Activated CD4-positive, alpha-beta memory T cell treated with anti-CD3 and anti-CD28 coated beads, Interleukin-2, amount 10 ng/mL, durations not matched to agents 7 days and 5 days (primary cell): ENCODE data around the gene HGFAC. TPM values are rescaled to one million over a fixed set of nuclear protein-coding genes. Genes with fewer than 3 reads are reported as not detected.

Experiments used
- CTCF ChIA-PET: fragments of 350-600 bp; sonication (Branson Sonifier 250); formaldehyde crosslinking; loops from one replicate; lab custom pipeline; 2021; ENCODE audit warnings: antibody characterized with exemption, inconsistent platforms; lab: Charles Lee
- POLR2A ChIA-PET: fragments of 350-600 bp; sonication (Branson Sonifier 250); formaldehyde crosslinking; loops from one replicate; lab custom pipeline; 2021; ENCODE audit warnings: antibody characterized with exemption; lab: Charles Lee
- DNase-seq: peaks from one replicate; pipeline ENCODE4 v3.0.0-alpha.2; 2020
- H3K27ac Mint-ChIP-seq: one replicate; pipeline ENCODE4 v1.8.0; 2021; ENCODE audit warnings: mild to moderate bottlenecking, mixed read lengths
- H3K27me3 Mint-ChIP-seq: one replicate; pipeline ENCODE4 v1.8.0; 2021; ENCODE audit warnings: mixed read lengths
- H3K36me3 Mint-ChIP-seq: one replicate; pipeline ENCODE4 v1.8.0; 2021; ENCODE audit warnings: low read depth, mixed read lengths
- H3K4me1 Mint-ChIP-seq: one replicate; pipeline ENCODE4 v1.8.0; 2021; ENCODE audit warnings: mixed read lengths
- H3K4me3 Mint-ChIP-seq: one replicate; pipeline ENCODE4 v1.8.0; 2021; ENCODE audit warnings: mild to moderate bottlenecking, mixed read lengths
- H3K9me3 Mint-ChIP-seq: one replicate; pipeline ENCODE4 v1.8.0; 2021; ENCODE audit warnings: mixed read lengths
- total RNA-seq, 2 experiments: library from RNA; stranded (reverse); gene quantifications; one replicate each; pipeline ENCODE4 v1.2.3, GENCODE V29; 2021

HGFAC gene
- total RNA-seq, 2 experiments from 2014 or later, result not detected

DNA sequence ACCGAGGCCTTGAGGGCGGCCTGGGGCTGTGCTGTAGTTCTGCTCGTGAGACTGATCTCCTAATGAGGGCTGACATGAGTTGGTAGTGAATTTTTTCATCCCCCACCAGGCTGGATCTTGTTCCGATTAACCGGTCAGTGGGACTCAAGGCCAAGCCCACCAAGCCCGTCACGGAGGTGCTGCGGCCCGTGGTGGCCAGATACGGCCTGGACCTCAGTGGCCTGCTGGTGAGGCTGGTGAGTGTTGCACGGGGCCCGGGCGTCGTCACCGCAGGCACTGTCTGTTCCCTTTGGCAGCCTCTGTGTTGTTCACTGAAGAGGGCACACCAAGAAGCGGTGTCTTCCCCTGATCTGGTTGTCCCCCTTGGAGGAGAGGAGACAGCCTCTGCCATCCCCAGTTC lies 18.4 kb upstream of the HGFAC start:
- H3K9me3 Mint-ChIP-seq, result no peaks in the 10 kb centered on the region
- POLR2A ChIA-PET, result no interaction called here

DNA sequence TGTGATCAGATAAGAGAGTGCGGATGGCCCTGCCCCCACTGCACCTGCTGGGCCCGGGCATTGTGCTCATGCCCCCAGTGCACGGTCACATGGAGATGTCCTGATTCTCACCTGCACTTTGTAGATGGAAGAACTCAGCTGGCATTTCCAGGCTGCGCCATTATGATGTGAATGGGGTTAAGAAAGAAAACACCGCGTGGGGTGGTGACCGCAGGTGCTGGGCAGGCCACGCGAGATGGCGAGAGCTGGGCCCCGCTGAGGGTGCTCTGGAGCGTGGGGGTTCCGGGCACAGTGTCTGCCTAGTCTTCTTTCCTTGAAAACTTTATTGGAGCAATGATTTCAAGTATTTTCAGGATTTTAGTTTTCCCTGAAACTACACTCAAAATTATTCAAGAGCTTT lies 17.8 kb upstream of the HGFAC start:
- CTCF ChIA-PET, result no interaction called here
- Mint-ChIP-seq H3K36me3 (no peaks in the 10 kb centered on the region), H3K27ac (no peak overlapping the region), H3K9me3 (no peaks in the 10 kb centered on the region), H3K4me1 (no peaks in the 10 kb centered on the region), H3K27me3 (no peaks in the 10 kb centered on the region), H3K4me3 (no peak overlapping the region)
- DNase-seq, result no peak
- POLR2A ChIA-PET, result no interaction called here

More for the DNA sequence above, 18.4 kb upstream of the HGFAC start:
- CTCF ChIA-PET, result no interaction called here
- Mint-ChIP-seq H3K4me3 (no peak overlapping the region), H3K4me1 (no peaks in the 10 kb centered on the region), H3K27me3 (no peaks in the 10 kb centered on the region), H3K27ac (no peak overlapping the region), H3K36me3 (no peaks in the 10 kb centered on the region)
- DNase-seq, result no peak

DNA sequence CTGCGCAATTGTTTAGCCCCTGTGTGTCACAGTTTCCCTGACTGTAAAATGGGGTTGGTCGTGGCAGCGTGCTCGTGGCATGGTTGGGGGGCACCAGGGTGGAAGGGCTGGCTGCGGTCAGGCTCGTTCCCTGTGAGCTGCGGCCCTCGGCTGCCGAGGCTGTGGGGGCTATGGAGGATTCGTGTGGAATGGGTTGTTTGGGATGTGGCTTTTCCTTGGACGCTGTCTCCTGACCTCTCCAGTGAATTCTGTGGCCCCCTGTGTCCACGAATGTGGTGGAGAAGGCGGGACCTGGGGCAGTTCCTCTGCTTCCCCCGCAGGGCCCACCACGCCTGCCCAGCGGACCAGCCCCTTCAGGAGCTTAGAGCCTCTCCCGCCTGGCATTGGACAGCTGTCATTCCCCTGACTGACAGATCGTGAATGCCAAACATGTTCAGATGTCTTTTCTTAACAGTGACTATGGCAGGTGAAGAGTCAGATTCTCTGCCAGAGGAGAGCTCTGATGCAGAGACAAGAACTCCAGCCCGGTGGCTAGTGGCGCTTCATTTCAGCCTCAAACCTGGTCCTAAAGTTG lies 17.2 kb upstream of the HGFAC start:
- ChIA-PET POLR2A (no interaction called here), CTCF (no interaction called here)
- no peaks in the 10 kb centered on the region for H3K9me3 Mint-ChIP-seq
- DNase-seq, result no peak
- H3K27me3 Mint-ChIP-seq, result no peaks in the 10 kb centered on the region
- H3K36me3 Mint-ChIP-seq, result no peaks in the 10 kb centered on the region
- H3K4me1 Mint-ChIP-seq, result no peaks in the 10 kb centered on the region
- no peak overlapping the region for H3K27ac Mint-ChIP-seq
- no peak overlapping the region for H3K4me3 Mint-ChIP-seq

DNA sequence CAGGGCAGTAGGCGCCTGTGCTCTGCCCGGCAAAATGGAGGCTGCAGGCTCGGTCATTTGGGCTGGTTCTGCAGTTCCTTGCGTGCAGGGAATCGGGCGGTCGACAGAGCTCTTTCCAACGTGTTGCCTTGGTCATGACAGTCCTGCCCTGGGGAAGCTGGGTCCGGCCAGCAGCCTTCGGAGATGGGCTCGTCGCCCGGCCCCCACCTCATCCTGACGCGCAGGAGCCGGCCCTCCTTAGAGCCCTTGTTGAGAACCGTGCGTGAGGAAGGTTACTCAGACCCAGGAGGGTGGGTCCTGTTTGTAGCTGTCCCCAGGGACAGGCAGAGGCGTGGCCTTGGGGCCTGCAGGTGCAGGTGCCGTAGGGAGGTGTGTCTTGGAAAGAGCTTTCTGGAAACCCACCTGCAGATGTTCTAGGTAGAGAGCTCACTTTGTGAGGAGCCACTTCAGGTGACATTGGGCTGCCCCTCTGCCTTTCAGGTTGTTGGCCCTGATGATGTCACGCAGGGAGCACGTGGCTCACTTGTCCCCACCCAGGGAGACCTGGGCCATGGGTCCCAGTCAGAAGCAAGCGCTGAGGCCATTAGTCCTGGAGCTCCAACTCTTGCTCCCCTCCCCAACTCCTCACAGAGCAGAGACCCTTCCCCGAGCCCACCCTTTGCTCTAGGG lies 15.2 kb upstream of the HGFAC start:
- H3K4me1 Mint-ChIP-seq, result no peaks in the 10 kb centered on the region
- CTCF ChIA-PET, result no interaction called here

DNA sequence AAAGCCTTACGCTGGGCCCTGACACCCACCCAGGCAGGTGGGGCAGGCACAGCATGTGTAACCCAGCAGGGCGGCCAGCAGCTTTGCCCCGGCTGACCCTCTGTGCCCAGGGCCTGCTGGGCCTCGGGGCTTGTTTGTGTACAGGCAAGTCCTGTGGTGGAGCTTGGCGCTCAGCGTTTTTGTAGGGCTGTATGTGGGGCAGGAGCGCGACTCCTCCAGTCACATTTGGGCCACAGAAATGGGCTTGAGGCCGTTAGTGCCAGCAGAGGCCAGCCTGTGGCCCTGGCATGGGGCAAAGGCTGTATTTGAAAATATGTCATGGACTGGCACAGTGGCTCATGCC lies 14.7 kb upstream of the HGFAC start:
- ChIA-PET CTCF (no interaction called here), POLR2A (interaction anchor here (1.1 kb wide), 1 partner anchor 72 kb away, joined by 3 read pairs; no protein-coding TSS in a partner anchor)
- Mint-ChIP-seq H3K36me3 (no peaks in the 10 kb centered on the region), H3K4me1 (no peaks in the 10 kb centered on the region), H3K27ac (no peak overlapping the region), H3K27me3 (no peaks in the 10 kb centered on the region), H3K9me3 (no peaks in the 10 kb centered on the region), H3K4me3 (no peak overlapping the region)
- DNase-seq, result no peak

More for the DNA sequence above, 15.2 kb upstream of the HGFAC start:
- no peaks in the 10 kb centered on the region for H3K9me3 Mint-ChIP-seq
- H3K27me3 Mint-ChIP-seq, result no peaks in the 10 kb centered on the region
- POLR2A ChIA-PET, result interaction anchor here (1.1 kb wide), 1 partner anchor 72 kb away, joined by 3 read pairs; no protein-coding TSS in a partner anchor
- H3K27ac Mint-ChIP-seq, result no peak overlapping the region
- no peak overlapping the region for H3K4me3 Mint-ChIP-seq
- no peak for DNase-seq
- no peaks in the 10 kb centered on the region for H3K36me3 Mint-ChIP-seq

DNA sequence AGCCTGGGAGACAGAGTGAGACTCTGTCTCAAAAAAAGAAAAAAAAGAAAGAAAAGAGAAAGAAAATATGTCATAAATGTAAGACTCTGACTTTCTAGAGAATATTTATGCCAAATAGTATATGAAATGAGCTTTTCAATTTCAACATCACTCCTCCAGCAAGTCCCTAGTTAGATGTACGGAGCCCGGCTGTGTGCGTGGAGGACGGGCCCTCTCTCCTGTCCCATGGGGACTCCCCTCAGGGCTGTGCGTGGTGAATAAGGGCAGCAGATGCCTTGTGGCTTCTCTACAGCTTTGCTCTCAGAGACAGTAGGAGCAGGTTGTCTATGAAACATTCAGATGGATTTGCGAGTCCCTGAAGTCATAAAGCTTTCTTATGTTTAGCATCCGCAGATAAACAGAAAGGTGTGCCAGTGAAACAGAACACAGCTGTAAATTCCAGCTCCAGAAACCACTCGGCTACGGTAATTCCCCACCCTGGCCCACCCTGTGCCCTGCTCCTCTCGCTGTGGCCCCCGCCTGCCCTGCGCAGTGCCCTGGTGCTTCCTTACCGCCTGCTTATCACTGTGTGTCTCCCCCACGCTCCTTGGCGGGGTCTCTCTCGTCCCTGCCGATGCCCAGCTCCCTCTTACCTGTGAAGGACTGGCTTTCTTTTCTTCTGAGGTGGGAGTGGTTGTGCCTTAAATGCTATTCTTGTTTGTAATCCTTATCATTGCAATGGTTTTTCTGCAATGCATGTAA lies 13.9 kb upstream of the HGFAC start:
- POLR2A ChIA-PET, result no interaction called here
- CTCF ChIA-PET, result no interaction called here

DNA sequence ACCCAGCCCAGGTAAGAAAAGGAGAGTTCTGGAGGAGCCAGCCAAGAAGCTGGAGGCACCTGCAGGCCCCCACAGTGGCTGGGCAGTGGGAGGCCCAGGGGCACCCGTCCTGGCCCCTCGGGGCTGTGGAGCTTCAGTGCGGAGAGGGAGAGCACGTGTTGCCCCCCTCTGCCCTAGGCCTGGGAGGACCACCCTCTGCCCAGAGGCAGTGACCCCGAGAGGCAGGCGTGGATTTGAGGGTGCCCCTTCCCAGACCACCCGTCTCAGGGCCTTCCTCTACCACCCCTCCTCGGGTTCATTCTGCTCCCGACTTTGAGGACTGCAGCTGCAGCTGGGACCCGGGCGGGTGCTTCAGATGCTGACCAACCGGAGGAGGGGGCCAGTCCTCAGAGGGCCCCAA lies 12.1 kb upstream of the HGFAC start:
- Mint-ChIP-seq H3K4me1 (no peaks in the 10 kb centered on the region), H3K4me3 (no peak overlapping the region), H3K27ac (no peak overlapping the region), H3K9me3 (no peaks in the 10 kb centered on the region), H3K27me3 (no peaks in the 10 kb centered on the region), H3K36me3 (no peaks in the 10 kb centered on the region)
- POLR2A ChIA-PET, result no interaction called here
- DNase-seq, result no peak
- CTCF ChIA-PET, result no interaction called here

More for the DNA sequence above, 13.9 kb upstream of the HGFAC start:
- Mint-ChIP-seq H3K36me3 (no peaks in the 10 kb centered on the region), H3K27me3 (no peaks in the 10 kb centered on the region), H3K4me3 (no peak overlapping the region), H3K9me3 (no peaks in the 10 kb centered on the region), H3K4me1 (no peaks in the 10 kb centered on the region), H3K27ac (no peak overlapping the region)
- DNase-seq, result no peak

DNA sequence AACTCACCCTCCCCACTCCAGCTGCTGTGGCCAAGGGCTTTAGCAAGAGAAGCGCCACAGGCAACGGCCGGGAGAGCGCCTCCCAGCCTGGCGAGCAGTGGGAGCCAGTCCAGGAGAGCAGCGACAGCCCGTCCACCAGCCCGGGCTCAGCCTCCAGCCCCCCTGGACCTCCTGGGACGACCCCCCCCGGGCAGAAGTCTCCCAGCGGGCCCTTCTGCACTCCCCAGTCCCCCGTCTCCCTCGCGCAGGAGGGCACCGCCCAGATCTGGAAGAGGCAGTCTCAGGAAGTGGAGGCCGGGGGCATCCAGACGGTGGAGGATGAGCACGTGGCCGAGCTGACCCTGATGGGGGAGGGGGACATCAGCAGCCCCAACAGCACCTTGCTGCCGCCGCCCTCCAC lies 11.2 kb upstream of the HGFAC start:
- Mint-ChIP-seq H3K36me3 (no peaks in the 10 kb centered on the region), H3K27me3 (no peaks in the 10 kb centered on the region), H3K4me3 (no peak overlapping the region), H3K9me3 (no peaks in the 10 kb centered on the region), H3K4me1 (no peaks in the 10 kb centered on the region), H3K27ac (no peak overlapping the region)
- DNase-seq, result no peak
- ChIA-PET CTCF (no interaction called here), POLR2A (no interaction called here)

DNA sequence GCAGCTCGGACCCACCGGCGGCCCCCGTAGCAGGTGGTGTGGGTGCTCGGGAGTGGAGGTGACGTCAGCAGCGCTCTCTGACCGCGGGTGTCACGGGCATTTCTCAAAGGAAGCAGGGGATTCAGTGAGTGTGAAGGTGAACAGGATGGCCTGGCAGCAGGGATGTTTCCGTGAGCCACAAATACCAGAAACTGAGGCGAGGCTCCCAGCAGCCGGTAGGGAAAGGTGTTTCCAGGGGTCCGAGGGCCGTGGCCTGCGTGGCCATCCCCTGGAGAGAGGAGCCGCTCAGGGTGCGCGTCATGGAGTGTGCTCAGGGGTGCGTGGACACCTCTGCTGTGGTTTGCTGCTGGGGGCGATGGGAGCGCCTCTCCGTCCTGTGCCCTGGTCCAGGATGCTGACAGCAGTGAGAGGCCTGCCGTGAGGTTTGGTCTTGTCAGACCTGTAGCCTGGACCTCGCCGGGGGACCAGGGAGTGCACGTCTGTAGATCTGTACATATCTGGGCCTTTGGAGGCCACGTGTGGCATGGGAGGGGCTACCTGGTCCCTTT lies 10.2 kb upstream of the HGFAC start:
- DNase-seq, result no peak
- Mint-ChIP-seq H3K36me3 (no peaks in the 10 kb centered on the region), H3K4me1 (no peaks in the 10 kb centered on the region), H3K27me3 (no peaks in the 10 kb centered on the region), H3K9me3 (no peaks in the 10 kb centered on the region), H3K27ac (no peak overlapping the region), H3K4me3 (no peak overlapping the region)
- ChIA-PET CTCF (no interaction called here), POLR2A (no interaction called here)

DNA sequence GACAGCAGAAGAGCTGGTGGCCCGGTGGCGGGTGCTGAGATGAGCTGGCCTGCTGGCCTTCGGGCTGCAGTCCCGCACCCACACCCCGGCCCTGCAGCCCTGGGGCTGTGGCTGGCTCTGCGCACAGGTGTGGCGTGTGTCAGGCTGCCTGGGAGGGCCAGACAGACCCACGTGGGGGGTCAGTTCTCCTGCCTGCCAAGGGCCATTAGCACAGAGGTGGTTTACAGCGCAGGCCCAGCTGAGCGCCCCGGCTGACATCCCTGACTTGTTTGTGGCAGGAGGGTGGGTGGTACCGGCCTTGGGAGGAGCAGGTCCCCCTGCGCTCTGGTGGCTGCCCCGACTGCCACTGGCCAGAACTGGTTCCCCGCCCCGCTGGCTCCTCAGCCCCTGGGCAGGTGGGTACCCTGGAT lies 9.4 kb upstream of the HGFAC start:
- Mint-ChIP-seq H3K27ac (no peak overlapping the region), H3K4me3 (no peak overlapping the region), H3K27me3 (no peaks in the 10 kb centered on the region), H3K4me1 (peaks cover 5% of the 10 kb centered on the region), H3K36me3 (no peaks in the 10 kb centered on the region), H3K9me3 (no peaks in the 10 kb centered on the region)
- ChIA-PET CTCF (no interaction called here), POLR2A (no interaction called here)
- DNase-seq, result no peak

DNA sequence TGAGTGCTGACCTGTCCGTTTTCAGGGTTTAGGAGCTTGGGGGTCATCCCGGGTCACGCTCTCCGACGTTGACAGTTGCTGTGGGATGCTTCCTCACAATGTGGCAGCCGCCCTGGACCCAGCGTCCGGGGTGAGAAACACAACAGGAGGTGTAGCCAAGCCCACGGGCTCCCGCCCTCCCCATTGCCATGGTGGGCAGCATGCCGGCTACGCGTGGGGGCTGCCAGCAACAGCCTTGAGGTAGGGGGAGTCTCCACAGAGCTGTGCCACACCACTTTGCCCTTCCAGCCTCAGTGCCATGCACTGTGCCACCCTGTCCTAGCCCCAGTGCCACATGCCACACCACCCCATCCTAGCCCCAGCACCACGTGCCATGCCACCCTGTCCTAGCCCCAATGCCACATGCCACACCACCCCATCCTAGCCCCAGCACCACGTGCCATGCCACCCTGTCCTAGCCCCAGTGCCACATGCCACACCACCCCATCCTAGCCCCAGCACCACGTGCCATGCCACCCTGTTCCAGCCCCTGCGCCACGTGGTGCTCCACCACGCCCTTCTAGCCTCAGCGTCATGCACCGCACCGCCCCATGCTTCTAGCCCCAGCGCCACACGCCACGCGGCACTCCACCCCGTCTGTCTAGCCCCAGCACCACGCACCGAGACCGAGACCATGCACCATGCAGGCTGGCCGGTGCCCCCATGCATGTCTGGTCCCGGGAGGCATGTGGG lies 8.5 kb upstream of the HGFAC start:
- Mint-ChIP-seq H3K4me3 (no peak overlapping the region), H3K27me3 (no peaks in the 10 kb centered on the region), H3K27ac (no peak overlapping the region), H3K36me3 (no peaks in the 10 kb centered on the region), H3K4me1 (peaks cover 5% of the 10 kb centered on the region), H3K9me3 (no peaks in the 10 kb centered on the region)
- no peak for DNase-seq
- CTCF ChIA-PET, result no interaction called here
- POLR2A ChIA-PET, result no interaction called here

DNA sequence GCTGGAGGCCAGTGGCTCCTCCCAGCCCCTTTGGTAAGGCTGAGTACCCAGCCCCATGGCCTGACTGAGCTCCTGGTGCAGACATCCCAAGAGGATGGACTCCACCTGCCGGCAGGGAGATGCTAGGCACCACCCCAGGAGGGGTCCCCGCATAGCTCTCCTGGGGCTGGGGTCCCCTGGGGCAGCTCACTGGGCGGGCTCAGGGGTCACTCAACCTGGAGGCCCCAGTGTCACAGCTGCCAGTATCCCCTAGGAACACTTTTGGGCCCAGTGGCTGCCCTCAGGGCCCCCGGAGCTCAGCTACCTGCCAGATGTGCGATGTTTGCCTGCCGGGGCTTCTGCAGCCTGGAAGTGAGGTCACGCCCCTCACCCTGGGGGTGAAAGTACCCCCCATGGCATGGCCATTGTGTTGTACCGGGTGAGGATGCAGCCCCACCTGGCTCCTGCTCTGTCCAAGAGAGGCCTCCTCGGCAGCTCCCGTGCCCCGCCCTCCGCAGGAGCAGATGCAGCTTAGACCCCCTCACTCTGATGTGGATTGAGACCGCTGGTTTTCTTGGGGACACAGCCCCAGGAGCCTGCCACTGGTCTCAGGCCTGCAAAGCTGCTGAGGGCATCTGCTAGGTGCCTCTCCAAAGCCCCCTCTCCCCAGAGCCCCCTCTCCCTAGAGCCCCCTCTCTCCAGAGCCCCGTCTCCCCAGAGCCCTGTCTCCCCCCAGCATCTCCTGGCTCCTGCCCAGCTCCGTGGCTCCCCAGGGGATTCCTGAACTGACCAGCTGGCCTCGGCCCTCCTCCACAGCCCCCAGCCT lies 6.7 kb upstream of the HGFAC start:
- Mint-ChIP-seq H3K4me1 (peaks cover 5% of the 10 kb centered on the region), H3K27me3 (no peaks in the 10 kb centered on the region), H3K9me3 (no peaks in the 10 kb centered on the region), H3K36me3 (no peaks in the 10 kb centered on the region), H3K4me3 (no peak overlapping the region), H3K27ac (no peak overlapping the region)
- ChIA-PET POLR2A (no interaction called here), CTCF (no interaction called here)
- DNase-seq, result no peak

DNA sequence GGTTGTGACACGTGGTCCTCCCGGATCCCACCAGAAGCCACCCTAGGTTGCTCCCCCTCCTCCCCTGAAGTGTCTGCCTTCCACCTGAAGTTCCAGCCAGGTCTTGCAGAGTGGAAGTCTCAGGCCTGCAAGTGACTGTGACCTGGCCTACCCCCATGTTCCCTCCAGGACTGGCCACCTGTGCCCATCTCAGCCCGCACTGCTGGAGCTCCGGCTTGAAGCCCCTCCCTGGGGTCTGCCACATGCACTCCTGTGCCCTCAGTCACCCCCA lies 6.1 kb upstream of the HGFAC start:
- CTCF ChIA-PET, result no interaction called here
- Mint-ChIP-seq H3K4me1 (peaks cover 5% of the 10 kb centered on the region), H3K4me3 (no peak overlapping the region), H3K27ac (no peak overlapping the region), H3K27me3 (no peaks in the 10 kb centered on the region), H3K9me3 (no peaks in the 10 kb centered on the region), H3K36me3 (no peaks in the 10 kb centered on the region)
- POLR2A ChIA-PET, result no interaction called here
- no peak for DNase-seq
